ENCODE results near the gene DTNBP1.

DTNBP1 gene

GRCh38 chr6:15504040-15504495 is 158.8 kb downstream of the DTNBP1 start:
- H3K4me3 ChIP-seq (ENCODE audit: low read length), result no peak overlapping the region; the same call in 1 of the 2 replicates
- TF ChIP-seq CTCF (conservative IDR thresholded peaks at IDR 0.05; ENCODE audit: low read length), result peak; percentile 32
- DNase-seq (ENCODE audit: low read depth), result peak; percentile 33

- no peak for TF ChIP-seq CTCF (conservative IDR thresholded peaks at IDR 0.05; ENCODE audit: low read length)
- DNase-seq (ENCODE audit: low read depth), result no peak
Measured at GRCh38 chr6:15503346-15503680, 159.5 kb downstream of the DTNBP1 start.

GRCh38 chr6:15502446-15503345 is 160.1 kb downstream of the DTNBP1 start:
- no peak for TF ChIP-seq CTCF (conservative IDR thresholded peaks at IDR 0.05; ENCODE audit: low read length)
- H3K4me3 ChIP-seq (ENCODE audit: low read length), result no peak overlapping the region
- no peak for DNase-seq (ENCODE audit: low read depth)

More at GRCh38 chr6:15503346-15503680, 159.5 kb downstream of the DTNBP1 start:
- no peak overlapping the region for H3K4me3 ChIP-seq (ENCODE audit: low read length)

GRCh38 chr6:15501826-15502445 is 160.9 kb downstream of the DTNBP1 start:
- TF ChIP-seq CTCF (conservative IDR thresholded peaks at IDR 0.05; ENCODE audit: low read length), result no peak
- peak; percentile 72 for DNase-seq (ENCODE audit: low read depth)
- no peak overlapping the region for H3K4me3 ChIP-seq (ENCODE audit: low read length)

GRCh38 chr6:15500901-15501825 is 161.7 kb downstream of the DTNBP1 start:
- no peak overlapping the region for H3K4me3 ChIP-seq (ENCODE audit: low read length)
- no peak for DNase-seq (ENCODE audit: low read depth)
- TF ChIP-seq CTCF (conservative IDR thresholded peaks at IDR 0.05; ENCODE audit: low read length), result no peak

- no peak for TF ChIP-seq CTCF (conservative IDR thresholded peaks at IDR 0.05; ENCODE audit: low read length)
- H3K4me3 ChIP-seq (ENCODE audit: low read length), result no peak overlapping the region
- DNase-seq (ENCODE audit: low read depth), result no peak
Measured at GRCh38 chr6:15500078-15500740, 162.6 kb downstream of the DTNBP1 start.
